Measurements from ENCODE around the gene FGF5. TPM values are rescaled to one million over a fixed set of nuclear protein-coding genes. Genes with fewer than 3 reads are reported as not detected.
A peak's percentile ranks its signal among the peaks of the same experiment; 100 is the strongest.

Gene FGF5, protein sequence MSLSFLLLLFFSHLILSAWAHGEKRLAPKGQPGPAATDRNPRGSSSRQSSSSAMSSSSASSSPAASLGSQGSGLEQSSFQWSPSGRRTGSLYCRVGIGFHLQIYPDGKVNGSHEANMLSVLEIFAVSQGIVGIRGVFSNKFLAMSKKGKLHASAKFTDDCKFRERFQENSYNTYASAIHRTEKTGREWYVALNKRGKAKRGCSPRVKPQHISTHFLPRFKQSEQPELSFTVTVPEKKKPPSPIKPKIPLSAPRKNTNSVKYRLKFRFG
- not detected for polyA plus RNA-seq (2012; ENCODE audit: insufficient read depth, insufficient read length, low read depth)

DNA sequence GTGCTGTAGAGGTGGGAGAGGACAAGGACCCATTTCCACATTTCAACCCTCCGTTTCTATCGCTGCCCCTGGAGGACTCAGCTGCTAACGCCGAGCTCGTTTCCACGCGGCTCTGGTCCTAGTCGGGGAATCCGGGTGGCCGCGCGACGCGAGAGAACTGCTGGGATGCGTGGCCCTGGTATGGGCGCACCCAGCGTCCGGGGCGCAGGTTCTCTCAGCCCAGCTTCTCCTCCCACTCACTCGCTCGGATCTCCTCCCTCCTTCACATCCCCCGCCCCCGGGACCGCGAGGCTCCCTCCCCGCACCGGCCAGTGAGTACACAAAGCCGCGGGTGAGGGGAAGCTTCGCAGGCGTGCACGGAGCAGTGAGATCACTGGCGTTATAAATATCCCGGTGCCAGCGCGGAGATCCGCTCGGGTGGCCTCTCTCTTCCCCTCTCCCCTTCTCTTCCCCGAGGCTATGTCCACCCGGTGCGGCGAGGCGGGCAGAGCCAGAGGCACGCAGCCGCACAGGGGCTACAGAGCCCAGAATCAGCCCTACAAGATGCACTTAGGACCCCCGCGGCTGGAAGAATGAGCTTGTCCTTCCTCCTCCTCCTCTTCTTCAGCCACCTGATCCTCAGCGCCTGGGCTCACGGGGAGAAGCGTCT is at the start of gene FGF5:
Gene FGF5 (plus strand): TSS at position 412 of the 649 bp plus-strand sequence. CDS start 161 bp downstream, at position 573.
- H3K4me3 ChIP-seq (ENCODE audit: low read depth, low read length): peak within 1 kb of the TSS; percentile 48
- peak; percentile 48 for DNase-seq
- no peaks in the 10 kb centered on the region for H3K9me3 ChIP-seq
- peaks cover 78% of the 10 kb centered on the region for H3K27me3 ChIP-seq
- no peaks in the 10 kb centered on the region for H3K4me1 ChIP-seq
- no peaks in the 10 kb centered on the region for H3K36me3 ChIP-seq
- no peak for TF ChIP-seq CTCF (IDR thresholded peaks at IDR 0.05; ENCODE audit: low read depth, low read length)

- Histone ChIP-seq H3K9me3 (no peaks in the 10 kb centered on the region), H3K4me3 (ENCODE audit: low read depth, low read length) (no peak overlapping the region), H3K27me3 (peaks cover 28% of the 10 kb centered on the region), H3K36me3 (no peaks in the 10 kb centered on the region), H3K4me1 (no peaks in the 10 kb centered on the region)
- TF ChIP-seq CTCF (IDR thresholded peaks at IDR 0.05; ENCODE audit: low read depth, low read length): no peak
- DNase-seq: peak; percentile 40
Measured at GRCh38 chr4:80219301-80220025, 47.0 kb upstream of the FGF5 start.

- peaks cover 33% of the 10 kb centered on the region for H3K27me3 ChIP-seq
- no peak for TF ChIP-seq CTCF (IDR thresholded peaks at IDR 0.05; ENCODE audit: low read depth, low read length)
- DNase-seq: no peak
- no peaks in the 10 kb centered on the region for H3K36me3 ChIP-seq
- no peaks in the 10 kb centered on the region for H3K9me3 ChIP-seq
- H3K4me1 ChIP-seq: no peaks in the 10 kb centered on the region
- H3K4me3 ChIP-seq (ENCODE audit: low read depth, low read length): no peak overlapping the region
Measured at GRCh38 chr4:80220711-80221110, 45.8 kb upstream of the FGF5 start.

- no peak overlapping the region for H3K4me3 ChIP-seq (ENCODE audit: low read depth, low read length)
Measured at GRCh38 chr4:80221161-80221560, 45.3 kb upstream of the FGF5 start.

GRCh38 chr4:80225595-80225994 is 40.9 kb upstream of the FGF5 start:
- Histone ChIP-seq H3K9me3 (no peaks in the 10 kb centered on the region), H3K4me1 (no peaks in the 10 kb centered on the region), H3K27me3 (peaks cover 8% of the 10 kb centered on the region; the same call in 1 of the 2 replicates), H3K4me3 (ENCODE audit: low read depth, low read length) (no peak overlapping the region), H3K36me3 (no peaks in the 10 kb centered on the region)
- no peak for DNase-seq
- no peak for TF ChIP-seq CTCF (IDR thresholded peaks at IDR 0.05; ENCODE audit: low read depth, low read length)

More at GRCh38 chr4:80221161-80221560, 45.3 kb upstream of the FGF5 start:
- Histone ChIP-seq H3K27me3 (peaks cover 33% of the 10 kb centered on the region), H3K4me1 (no peaks in the 10 kb centered on the region), H3K9me3 (no peaks in the 10 kb centered on the region), H3K36me3 (no peaks in the 10 kb centered on the region)
- no peak for DNase-seq
- 0 out of 2 replicates have a peak, but pooled peaks have one; percentile 27 for TF ChIP-seq CTCF (IDR thresholded peaks at IDR 0.05; ENCODE audit: low read depth, low read length)
